Measurements from ENCODE around the gene PAM16. TPM values are rescaled to one million over a fixed set of nuclear protein-coding genes. Genes with fewer than 3 reads are reported as not detected.

The PAM16 gene
- total and polyA plus RNA-seq, 4 donors: 14.0 to 70.5 (median 29.6) TPM

DNA sequence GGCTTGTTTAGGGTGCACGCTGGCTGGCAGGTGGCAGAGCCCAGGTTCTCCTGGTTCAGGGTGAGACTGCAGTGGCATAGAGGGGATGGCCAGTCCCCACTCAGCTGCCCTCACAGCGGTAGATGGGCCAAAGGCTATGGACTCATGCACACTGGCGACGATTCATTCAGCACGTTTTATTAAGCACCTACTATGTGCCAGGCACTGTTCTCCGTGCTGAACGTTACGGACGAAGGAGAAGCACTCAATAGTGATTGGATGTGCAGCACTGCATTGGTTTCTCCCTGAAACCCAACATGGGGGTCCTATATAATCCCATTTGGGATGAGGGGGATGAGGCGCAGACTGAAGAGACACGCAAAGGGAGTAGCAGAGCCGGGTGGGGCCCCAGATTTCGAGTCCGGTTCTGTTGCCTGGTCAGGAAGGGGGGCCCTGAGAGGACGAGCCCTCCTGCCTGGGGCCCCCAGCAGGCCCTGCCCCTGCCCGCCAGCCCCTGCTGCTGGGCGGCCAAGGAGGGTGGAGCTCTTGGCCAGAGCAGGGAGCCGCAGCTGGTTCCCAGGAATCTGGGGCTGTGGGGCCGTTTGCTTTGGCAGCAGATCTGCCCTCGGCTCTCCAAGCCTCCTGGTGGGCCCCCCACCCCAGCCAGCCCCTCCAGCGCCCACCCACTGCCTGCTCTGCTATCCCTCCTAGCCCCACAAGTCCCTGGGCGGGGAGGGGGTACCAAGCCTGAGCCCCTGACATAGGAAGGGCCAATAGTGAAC is 26.4 kb downstream of the PAM16 start:
- Histone ChIP-seq H3K36me3 (ENCODE audit: control insufficient read depth in 4 of 4, insufficient read depth in 3 of 4, low read depth in 1 of 4, low read length in 3 of 4) (no peaks in the 10 kb centered on the region), H3K4me1 (ENCODE audit: control insufficient read depth in 4 of 4, insufficient read depth in 4 of 4, low read length in 3 of 4) (peaks cover 5 to 51% (median 16%) of the 10 kb centered on the region in 4 donors), H3K9ac (ENCODE audit: low read depth in 1 of 2, low read length in 2 of 2) (no peak overlapping the region), H3K9me3 (ENCODE audit: control insufficient read depth in 4 of 4, low read length in 3 of 4) (no peaks in the 10 kb centered on the region), H3K4me3 (ENCODE audit: low read depth in 1 of 3, low read length in 3 of 3) (no peak overlapping the region), H3K27ac (ENCODE audit: low read depth in 1 of 2, low read length in 2 of 2) (no peak overlapping the region), H3K27me3 (ENCODE audit: control insufficient read depth in 4 of 4, insufficient read depth in 4 of 4, low read length in 3 of 4) (no peaks in the 10 kb centered on the region)
- TF ChIP-seq, protein P1, sequence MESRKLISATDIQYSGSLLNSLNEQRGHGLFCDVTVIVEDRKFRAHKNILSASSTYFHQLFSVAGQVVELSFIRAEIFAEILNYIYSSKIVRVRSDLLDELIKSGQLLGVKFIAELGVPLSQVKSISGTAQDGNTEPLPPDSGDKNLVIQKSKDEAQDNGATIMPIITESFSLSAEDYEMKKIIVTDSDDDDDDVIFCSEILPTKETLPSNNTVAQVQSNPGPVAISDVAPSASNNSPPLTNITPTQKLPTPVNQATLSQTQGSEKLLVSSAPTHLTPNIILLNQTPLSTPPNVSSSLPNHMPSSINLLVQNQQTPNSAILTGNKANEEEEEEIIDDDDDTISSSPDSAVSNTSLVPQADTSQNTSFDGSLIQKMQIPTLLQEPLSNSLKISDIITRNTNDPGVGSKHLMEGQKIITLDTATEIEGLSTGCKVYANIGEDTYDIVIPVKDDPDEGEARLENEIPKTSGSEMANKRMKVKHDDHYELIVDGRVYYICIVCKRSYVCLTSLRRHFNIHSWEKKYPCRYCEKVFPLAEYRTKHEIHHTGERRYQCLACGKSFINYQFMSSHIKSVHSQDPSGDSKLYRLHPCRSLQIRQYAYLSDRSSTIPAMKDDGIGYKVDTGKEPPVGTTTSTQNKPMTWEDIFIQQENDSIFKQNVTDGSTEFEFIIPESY (IDR thresholded peaks at IDR 0.05): no peak
- TF ChIP-seq HNF4G (IDR thresholded peaks at IDR 0.05) (no peak), JUND (IDR thresholded peaks at IDR 0.05) (no peak), EGR1 (IDR thresholded peaks at IDR 0.05; ENCODE audit: low read depth in 2 of 2) (no peak), FOXA1 (IDR thresholded peaks at IDR 0.05) (no peak), NR2F2 (IDR thresholded peaks at IDR 0.05) (no peak), SP1 (IDR thresholded peaks at IDR 0.05) (no peak), FOXA2 (IDR thresholded peaks at IDR 0.05) (no peak), RXRA (IDR thresholded peaks at IDR 0.05) (no peak), HNF4A (conservative IDR thresholded peaks at IDR 0.05) (no peak), TAF1 (conservative IDR thresholded peaks at IDR 0.05) (no peak)
- TF ChIP-seq, protein P2, sequence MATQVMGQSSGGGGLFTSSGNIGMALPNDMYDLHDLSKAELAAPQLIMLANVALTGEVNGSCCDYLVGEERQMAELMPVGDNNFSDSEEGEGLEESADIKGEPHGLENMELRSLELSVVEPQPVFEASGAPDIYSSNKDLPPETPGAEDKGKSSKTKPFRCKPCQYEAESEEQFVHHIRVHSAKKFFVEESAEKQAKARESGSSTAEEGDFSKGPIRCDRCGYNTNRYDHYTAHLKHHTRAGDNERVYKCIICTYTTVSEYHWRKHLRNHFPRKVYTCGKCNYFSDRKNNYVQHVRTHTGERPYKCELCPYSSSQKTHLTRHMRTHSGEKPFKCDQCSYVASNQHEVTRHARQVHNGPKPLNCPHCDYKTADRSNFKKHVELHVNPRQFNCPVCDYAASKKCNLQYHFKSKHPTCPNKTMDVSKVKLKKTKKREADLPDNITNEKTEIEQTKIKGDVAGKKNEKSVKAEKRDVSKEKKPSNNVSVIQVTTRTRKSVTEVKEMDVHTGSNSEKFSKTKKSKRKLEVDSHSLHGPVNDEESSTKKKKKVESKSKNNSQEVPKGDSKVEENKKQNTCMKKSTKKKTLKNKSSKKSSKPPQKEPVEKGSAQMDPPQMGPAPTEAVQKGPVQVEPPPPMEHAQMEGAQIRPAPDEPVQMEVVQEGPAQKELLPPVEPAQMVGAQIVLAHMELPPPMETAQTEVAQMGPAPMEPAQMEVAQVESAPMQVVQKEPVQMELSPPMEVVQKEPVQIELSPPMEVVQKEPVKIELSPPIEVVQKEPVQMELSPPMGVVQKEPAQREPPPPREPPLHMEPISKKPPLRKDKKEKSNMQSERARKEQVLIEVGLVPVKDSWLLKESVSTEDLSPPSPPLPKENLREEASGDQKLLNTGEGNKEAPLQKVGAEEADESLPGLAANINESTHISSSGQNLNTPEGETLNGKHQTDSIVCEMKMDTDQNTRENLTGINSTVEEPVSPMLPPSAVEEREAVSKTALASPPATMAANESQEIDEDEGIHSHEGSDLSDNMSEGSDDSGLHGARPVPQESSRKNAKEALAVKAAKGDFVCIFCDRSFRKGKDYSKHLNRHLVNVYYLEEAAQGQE (IDR thresholded peaks at IDR 0.05): no peak
- TF ChIP-seq, protein P3, sequence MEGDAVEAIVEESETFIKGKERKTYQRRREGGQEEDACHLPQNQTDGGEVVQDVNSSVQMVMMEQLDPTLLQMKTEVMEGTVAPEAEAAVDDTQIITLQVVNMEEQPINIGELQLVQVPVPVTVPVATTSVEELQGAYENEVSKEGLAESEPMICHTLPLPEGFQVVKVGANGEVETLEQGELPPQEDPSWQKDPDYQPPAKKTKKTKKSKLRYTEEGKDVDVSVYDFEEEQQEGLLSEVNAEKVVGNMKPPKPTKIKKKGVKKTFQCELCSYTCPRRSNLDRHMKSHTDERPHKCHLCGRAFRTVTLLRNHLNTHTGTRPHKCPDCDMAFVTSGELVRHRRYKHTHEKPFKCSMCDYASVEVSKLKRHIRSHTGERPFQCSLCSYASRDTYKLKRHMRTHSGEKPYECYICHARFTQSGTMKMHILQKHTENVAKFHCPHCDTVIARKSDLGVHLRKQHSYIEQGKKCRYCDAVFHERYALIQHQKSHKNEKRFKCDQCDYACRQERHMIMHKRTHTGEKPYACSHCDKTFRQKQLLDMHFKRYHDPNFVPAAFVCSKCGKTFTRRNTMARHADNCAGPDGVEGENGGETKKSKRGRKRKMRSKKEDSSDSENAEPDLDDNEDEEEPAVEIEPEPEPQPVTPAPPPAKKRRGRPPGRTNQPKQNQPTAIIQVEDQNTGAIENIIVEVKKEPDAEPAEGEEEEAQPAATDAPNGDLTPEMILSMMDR (IDR thresholded peaks at IDR 0.05; ENCODE audit: low read depth, low read length, missing input control): no peak
- WGBS: 84% methylated on average over 22 of the region's 22 CpGs
- no peak for DNase-seq (ENCODE audit: low spot score)

DNA sequence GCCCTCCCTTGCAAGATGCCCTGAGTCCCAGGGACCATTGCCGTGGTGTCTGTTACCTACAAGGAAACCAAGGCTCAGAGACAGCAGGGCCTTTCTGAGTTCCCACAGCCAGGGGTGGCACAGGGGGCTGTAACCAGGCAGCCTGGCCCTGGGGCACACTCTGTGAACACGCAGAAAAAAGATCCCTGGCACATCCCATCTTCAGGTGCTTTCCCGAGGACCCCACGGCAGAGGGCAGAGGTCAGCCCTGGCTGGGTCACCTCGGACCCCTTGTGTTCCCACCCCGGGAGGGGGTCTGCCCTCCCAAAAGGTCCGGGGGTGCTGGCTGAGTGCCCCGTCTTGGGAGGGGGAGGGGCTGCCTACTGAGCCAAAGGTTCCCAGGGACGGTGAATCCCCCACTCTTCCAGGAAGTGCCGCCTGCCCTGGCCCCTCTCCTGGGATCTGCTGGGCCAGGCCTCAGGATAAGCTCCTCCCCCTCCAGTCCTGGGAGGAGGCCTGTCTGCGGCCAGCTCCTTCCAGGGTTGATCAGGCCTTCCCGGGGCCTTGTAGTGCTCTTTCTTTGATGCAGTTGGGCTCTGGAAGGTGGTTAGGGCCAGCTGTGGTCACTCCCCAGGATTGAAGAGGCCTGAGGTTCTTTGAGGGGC is 27.2 kb downstream of the PAM16 start:
- WGBS: 43% methylated on average over 12 of the region's 12 CpGs
- no peak for TF ChIP-seq FOXA1 (IDR thresholded peaks at IDR 0.05)
- TF ChIP-seq, protein P2 (IDR thresholded peaks at IDR 0.05): no peak
- no peak for TF ChIP-seq YY1 (IDR thresholded peaks at IDR 0.05)
- no peak for TF ChIP-seq SP1 (IDR thresholded peaks at IDR 0.05)
- peak; percentile 26 for TF ChIP-seq NR2F2 (IDR thresholded peaks at IDR 0.05)
- H3K27me3 ChIP-seq (ENCODE audit: control insufficient read depth in 4 of 4, insufficient read depth in 4 of 4, low read length in 3 of 4): no peaks in the 10 kb centered on the region
- peak overlapping the region; percentile 13 to 43 for H3K27ac ChIP-seq (ENCODE audit: low read depth in 1 of 2, low read length in 2 of 2)
- no peak for DNase-seq (ENCODE audit: low spot score)
- H3K4me1 ChIP-seq (ENCODE audit: control insufficient read depth in 4 of 4, insufficient read depth in 4 of 4, low read length in 3 of 4): peaks cover 5 to 45% (median 15%) of the 10 kb centered on the region in 4 donors
- H3K4me3 ChIP-seq (ENCODE audit: low read depth in 1 of 3, low read length in 3 of 3): no peak overlapping the region
- H3K9ac ChIP-seq (ENCODE audit: low read depth in 1 of 2, low read length in 2 of 2): no peak overlapping the region
- no peaks in the 10 kb centered on the region for H3K9me3 ChIP-seq (ENCODE audit: control insufficient read depth in 4 of 4, low read length in 3 of 4)
- no peaks in the 10 kb centered on the region for H3K36me3 ChIP-seq (ENCODE audit: control insufficient read depth in 4 of 4, insufficient read depth in 3 of 4, low read depth in 1 of 4, low read length in 3 of 4)
